ENCODE data around the gene COQ3. TPM values are rescaled to one million over a fixed set of nuclear protein-coding genes. Genes with fewer than 3 reads are reported as not detected.

COQ3 gene
- total and polyA plus RNA-seq, 2 of the 8 experiments (the other 6 are each of a cell fraction or from before 2014, with no cell fraction given): 8.4 to 16.2 TPM

DNA sequence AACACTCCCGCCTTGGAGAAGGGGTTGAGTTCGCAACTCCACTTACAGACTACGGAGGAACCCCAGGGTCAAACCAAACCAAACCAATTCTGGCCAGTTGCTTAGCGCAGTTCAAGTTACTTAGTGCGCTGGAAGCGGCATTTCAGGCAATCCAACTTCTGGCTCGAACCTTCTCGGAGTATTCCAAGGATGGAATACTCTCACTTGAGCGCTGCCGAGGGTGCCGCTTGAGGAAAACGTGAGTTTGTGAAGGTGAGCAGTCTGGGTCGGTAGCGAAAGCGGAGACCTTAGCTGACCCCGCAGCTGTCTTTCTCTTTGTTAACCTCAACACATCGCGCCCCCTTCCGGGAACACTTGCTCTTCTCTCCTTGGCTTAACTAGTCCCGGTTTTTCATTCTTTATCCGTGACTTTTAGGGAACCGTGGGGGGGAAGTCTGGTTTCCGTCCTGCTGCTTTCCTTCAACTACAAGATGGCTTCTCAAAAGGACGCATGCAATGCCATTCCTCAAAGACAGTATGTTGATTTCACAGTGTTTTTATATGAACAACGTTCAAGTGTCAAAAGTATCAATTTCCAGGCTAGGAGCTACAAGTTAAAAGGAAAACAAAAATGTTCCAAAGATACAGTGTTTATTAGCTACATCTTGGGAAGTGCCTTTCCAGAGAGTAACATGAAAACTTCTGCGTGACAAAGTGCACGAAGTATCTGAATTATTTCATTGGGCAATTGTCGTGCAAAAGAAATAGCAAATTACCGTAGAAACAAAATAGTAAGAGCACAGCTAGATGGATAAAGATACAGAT lies 31.9 kb upstream of the COQ3 start (continued):
- TF ChIP-seq, protein P1, sequence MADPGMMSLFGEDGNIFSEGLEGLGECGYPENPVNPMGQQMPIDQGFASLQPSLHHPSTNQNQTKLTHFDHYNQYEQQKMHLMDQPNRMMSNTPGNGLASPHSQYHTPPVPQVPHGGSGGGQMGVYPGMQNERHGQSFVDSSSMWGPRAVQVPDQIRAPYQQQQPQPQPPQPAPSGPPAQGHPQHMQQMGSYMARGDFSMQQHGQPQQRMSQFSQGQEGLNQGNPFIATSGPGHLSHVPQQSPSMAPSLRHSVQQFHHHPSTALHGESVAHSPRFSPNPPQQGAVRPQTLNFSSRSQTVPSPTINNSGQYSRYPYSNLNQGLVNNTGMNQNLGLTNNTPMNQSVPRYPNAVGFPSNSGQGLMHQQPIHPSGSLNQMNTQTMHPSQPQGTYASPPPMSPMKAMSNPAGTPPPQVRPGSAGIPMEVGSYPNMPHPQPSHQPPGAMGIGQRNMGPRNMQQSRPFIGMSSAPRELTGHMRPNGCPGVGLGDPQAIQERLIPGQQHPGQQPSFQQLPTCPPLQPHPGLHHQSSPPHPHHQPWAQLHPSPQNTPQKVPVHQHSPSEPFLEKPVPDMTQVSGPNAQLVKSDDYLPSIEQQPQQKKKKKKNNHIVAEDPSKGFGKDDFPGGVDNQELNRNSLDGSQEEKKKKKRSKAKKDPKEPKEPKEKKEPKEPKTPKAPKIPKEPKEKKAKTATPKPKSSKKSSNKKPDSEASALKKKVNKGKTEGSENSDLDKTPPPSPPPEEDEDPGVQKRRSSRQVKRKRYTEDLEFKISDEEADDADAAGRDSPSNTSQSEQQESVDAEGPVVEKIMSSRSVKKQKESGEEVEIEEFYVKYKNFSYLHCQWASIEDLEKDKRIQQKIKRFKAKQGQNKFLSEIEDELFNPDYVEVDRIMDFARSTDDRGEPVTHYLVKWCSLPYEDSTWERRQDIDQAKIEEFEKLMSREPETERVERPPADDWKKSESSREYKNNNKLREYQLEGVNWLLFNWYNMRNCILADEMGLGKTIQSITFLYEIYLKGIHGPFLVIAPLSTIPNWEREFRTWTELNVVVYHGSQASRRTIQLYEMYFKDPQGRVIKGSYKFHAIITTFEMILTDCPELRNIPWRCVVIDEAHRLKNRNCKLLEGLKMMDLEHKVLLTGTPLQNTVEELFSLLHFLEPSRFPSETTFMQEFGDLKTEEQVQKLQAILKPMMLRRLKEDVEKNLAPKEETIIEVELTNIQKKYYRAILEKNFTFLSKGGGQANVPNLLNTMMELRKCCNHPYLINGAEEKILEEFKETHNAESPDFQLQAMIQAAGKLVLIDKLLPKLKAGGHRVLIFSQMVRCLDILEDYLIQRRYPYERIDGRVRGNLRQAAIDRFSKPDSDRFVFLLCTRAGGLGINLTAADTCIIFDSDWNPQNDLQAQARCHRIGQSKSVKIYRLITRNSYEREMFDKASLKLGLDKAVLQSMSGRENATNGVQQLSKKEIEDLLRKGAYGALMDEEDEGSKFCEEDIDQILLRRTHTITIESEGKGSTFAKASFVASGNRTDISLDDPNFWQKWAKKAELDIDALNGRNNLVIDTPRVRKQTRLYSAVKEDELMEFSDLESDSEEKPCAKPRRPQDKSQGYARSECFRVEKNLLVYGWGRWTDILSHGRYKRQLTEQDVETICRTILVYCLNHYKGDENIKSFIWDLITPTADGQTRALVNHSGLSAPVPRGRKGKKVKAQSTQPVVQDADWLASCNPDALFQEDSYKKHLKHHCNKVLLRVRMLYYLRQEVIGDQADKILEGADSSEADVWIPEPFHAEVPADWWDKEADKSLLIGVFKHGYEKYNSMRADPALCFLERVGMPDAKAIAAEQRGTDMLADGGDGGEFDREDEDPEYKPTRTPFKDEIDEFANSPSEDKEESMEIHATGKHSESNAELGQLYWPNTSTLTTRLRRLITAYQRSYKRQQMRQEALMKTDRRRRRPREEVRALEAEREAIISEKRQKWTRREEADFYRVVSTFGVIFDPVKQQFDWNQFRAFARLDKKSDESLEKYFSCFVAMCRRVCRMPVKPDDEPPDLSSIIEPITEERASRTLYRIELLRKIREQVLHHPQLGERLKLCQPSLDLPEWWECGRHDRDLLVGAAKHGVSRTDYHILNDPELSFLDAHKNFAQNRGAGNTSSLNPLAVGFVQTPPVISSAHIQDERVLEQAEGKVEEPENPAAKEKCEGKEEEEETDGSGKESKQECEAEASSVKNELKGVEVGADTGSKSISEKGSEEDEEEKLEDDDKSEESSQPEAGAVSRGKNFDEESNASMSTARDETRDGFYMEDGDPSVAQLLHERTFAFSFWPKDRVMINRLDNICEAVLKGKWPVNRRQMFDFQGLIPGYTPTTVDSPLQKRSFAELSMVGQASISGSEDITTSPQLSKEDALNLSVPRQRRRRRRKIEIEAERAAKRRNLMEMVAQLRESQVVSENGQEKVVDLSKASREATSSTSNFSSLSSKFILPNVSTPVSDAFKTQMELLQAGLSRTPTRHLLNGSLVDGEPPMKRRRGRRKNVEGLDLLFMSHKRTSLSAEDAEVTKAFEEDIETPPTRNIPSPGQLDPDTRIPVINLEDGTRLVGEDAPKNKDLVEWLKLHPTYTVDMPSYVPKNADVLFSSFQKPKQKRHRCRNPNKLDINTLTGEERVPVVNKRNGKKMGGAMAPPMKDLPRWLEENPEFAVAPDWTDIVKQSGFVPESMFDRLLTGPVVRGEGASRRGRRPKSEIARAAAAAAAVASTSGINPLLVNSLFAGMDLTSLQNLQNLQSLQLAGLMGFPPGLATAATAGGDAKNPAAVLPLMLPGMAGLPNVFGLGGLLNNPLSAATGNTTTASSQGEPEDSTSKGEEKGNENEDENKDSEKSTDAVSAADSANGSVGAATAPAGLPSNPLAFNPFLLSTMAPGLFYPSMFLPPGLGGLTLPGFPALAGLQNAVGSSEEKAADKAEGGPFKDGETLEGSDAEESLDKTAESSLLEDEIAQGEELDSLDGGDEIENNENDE (IDR thresholded peaks at IDR 0.05; ENCODE audit: insufficient replicate concordance, low read length): no peak
- TF ChIP-seq TCF12 (IDR thresholded peaks at IDR 0.05; ENCODE audit: low read depth, low read length) (0 out of 2 replicates have a peak, but pooled peaks have one; percentile 72), USF2 (IDR thresholded peaks at IDR 0.05; ENCODE audit: low read length) (no peak), GTF2F1 (IDR thresholded peaks at IDR 0.05; ENCODE audit: borderline replicate concordance, low read depth, low read length) (0 out of 2 replicates have a peak, but pooled peaks have one; percentile 8), PHF8 (conservative IDR thresholded peaks at IDR 0.05; ENCODE audit: low read depth, low read length) (peak; percentile 60; the same call in 1 of the 2 replicates), BCL11A (IDR thresholded peaks at IDR 0.05; ENCODE audit: low read depth in 2 of 2, low read length in 2 of 2) (no peak), TAF1 (IDR thresholded peaks at IDR 0.05; ENCODE audit: low read depth, low read length) (peak; percentile 82; the same call in 1 of the 2 replicates), POLR2AphosphoS5 (IDR thresholded peaks at IDR 0.05; ENCODE audit: low read depth, low read length) (peak; percentile 87), KDM1A (IDR thresholded peaks at IDR 0.05; ENCODE audit: borderline replicate concordance, low read length) (no peak)

All from H1 (cell line).